ENCODE data around the gene DPY19L3.
"Not testable (repeated sequence)": the region's sequence is repeated elsewhere in the genome, so short reads cannot be mapped to it uniquely, and the experiment has no call there.

The DPY19L3 gene

DNA sequence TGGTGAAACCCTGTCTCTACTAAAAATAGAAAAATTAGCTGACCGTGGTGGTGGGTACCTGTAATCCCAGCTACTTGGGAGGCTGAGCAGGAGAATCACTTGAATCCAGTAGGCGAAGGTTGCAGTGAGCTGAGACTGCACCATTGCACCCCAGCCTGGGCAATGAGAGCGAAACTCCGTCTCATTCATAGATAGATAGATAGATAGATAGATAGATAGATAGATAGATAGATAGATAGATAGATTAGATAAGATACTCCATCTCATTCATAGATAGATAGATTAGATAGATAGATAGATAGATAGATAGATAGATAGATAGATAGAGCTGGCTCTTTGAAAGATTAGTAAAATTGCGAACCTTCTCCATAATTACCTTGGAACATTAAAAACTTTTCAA lies 42.0 kb downstream of the DPY19L3 start:
- not testable (repeated sequence) for DNase-seq

DNA sequence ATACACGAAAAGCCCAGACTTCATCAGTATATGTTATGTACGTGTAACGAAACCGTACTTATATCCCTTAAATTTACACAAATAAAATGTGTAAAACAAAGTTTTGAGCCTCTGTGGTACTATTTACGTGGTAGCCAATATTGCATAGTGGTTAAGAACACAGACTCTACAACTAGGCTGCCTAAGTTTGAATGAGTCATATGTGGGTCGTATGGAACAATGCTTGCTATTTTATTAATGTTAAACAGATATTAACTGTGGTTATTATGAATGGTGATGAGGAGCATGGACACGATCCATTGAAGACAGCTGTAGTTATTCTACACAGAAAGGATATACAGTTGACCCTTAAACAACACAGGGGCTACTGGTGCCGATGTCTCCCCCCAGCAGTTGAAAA lies 42.5 kb downstream of the DPY19L3 start:
- no peak for DNase-seq

DNA sequence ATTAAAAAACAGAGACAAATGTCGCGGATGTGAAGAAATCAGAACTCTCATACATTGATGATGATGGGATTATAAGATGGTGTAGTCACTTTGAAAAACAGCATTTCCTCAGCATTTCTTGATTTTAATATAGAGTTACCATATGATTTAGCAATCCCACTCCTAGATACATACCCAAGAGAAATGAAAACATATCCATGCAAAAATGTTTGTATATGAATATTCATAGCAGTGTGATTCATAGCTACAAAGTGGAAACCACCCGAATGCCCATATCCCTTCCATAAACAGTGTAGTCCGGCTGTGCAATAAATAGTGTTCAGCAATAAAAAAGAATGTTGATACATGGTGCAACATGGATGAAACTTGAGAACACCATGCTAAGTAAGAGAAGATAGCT lies 44.6 kb downstream of the DPY19L3 start:
- DNase-seq, result no peak

DNA sequence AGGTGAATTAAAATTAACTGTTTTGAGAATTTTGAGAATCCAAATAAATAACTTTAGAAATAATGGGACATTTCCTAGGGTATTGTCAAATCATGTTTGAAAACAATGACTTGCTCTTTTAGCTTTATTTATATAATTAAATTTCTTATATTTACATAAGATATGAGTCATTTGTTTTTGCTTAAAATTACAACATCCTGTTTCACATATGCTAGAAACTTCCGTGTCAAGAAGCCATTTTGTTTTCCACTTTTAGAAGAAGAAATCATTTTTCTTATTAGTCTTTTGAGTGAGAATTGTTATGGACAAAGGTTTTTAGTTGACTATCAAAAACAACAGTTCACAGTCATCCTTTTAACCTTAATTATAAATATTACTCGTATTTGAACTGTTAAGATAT lies 48.2 kb downstream of the DPY19L3 start:
- DNase-seq, result no peak

DNA sequence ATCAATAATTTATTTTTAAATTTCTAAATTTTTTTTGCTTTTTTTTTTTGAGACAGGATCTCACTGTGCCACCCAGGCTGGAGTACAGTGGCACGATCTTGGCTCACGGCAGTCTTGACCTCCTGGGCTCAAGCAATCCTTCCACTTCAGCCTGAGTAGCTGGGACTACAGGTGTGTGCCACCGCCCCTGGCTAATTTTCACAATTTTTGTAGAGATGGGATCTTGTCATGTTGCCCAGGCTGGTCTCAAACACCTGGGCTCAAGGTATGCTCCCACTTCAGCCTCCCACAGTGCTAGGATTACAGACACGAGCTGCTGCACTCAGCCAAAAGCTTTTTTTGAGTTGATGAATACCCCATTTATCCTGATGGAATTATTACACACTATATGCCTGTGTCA lies 50.8 kb downstream of the DPY19L3 start:
- DNase-seq, result no peak

DNA sequence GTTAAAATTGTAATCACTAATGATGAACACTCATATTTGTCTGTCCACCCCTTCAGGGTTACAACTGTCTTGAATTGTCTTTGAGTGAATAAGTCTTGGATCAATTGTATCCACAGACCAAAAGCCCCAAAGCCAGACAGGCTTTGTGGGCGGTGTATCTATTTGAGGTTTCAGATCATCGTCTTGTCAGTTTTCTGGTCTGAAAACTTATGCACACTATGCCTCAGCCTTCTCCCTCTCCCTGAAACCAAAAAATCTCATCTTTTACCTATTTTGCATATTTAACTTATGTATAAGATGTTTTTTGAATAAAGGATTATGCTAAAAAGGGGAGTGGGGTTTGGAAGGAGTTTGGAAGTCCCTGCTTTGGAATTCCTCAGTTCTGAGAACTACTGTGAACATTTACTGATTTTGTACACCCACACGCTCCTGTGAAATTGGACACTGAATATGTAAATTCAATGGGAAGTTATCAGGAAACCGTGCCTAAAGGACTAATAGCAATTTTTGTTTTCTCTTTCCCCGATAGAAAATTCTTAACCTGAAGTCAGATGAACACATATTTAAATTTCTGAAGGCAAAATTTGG lies 52.1 kb downstream of the DPY19L3 start:
- DNase-seq, result no peak

DNA sequence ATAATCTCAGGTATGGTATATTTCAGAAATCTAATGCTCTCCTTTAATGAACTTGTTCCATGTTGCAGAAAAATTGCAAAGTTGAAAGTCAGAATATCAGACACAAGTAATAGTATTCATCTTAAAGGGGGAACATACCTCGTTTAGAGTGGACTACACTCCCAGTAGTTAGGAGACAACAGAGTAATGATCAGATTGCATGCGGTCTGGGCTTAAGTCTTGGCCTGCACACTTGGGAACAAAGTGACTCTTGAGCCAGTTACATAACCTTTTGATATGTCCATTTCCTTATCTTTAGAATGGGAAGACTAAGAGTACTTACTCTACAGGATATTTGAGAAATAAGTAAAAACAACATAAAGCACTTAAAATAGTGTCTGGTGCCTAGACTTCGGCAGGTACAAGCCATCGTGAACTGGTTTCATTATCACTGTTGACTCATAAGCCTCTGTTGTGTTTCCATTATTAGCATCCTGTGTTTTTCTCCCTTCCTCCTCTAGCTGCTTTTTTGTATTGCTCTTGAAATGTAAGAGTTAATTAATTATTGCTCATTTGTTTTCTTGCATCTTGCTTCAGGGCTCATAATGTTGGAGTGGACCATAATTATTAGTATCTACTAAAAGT lies 53.0 kb downstream of the DPY19L3 start:
- no peak for DNase-seq

DNA sequence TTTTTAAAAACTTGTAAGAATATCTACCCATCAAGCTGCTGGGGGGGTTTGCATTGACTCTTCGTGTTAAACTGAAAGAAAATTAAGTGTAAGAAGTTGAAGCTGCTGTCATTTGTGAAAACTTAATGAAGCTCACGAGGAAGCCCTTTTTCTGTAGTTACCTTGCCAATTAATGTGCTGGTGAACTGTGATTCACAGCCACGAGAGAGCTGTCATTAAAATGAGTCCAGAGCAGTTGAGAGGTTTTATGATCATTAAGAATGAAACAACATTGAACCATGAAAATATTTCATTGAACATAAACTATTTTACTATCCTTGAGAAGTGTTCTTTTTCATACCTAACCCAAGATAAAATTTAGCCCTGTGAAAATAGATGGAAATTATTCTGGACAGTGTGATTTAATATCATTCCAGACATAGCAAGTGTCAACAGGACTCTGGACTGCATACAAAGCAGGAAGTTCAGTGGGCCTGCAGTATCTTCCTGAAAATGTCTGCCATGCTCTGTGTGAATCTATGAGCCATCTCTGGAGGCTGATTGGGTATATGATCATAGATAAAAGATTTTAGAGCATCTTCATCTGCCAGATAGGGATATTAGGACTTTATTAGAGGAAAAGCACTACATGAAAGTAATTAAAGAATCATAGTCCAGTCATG lies 53.8 kb downstream of the DPY19L3 start:
- no peak for DNase-seq

DNA sequence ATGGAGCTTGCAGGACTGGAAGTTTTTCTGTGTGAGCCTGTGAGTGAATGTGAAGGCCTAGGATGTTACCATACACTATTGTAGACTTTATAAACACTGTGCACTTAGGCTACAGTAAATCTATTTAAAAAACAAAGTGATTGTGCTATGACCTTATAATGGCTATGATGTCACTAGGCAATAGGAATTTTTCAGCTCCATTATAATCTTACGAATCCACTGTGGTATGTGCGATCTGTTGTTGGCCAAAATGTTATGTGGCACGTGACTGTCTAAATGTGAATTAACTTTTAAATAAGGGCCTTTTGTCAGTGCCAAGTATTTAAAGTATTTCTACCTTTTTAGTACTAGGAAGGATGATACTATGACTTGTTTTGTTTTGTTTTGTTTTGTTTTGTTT lies 54.9 kb downstream of the DPY19L3 start:
- no peak for DNase-seq

DNA sequence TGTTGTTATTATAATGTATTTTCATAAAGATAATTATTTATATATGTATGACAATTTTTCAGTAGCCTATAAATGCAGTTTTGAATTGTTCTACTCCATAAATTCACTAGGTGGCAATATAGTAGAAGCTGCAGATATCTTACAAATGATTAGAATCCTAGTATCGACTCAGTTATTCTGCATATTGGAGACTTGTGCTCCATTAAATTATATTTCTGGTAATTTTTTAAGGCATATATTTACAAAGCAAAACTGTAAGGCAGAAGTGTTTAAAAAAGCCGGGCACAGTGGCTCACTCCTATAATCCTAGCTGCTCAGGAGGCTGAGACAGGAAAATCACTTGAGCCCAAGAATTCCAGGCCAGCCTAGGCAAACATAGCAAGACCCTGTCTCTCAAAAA lies 58.7 kb downstream of the DPY19L3 start:
- DNase-seq, result no peak

DNA sequence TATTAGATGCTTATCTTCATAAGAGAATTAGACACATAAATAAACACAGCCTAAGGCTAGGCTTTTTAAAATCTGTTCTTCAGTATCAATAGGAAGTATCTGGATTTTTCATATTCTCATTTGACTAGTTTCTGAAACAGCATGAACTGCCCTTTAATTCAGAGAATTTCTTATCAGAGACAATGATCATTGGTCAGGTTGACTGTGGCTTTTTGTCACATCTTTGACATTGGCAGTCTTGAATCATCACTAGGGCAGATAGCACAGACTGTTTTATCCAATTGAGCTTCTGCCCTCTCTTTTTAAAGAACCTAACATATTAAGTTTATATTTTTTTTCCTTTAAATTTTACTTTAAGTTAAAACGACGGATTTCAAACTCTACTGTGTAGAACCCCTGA lies 59.6 kb downstream of the DPY19L3 start:
- no peak for DNase-seq

DNA sequence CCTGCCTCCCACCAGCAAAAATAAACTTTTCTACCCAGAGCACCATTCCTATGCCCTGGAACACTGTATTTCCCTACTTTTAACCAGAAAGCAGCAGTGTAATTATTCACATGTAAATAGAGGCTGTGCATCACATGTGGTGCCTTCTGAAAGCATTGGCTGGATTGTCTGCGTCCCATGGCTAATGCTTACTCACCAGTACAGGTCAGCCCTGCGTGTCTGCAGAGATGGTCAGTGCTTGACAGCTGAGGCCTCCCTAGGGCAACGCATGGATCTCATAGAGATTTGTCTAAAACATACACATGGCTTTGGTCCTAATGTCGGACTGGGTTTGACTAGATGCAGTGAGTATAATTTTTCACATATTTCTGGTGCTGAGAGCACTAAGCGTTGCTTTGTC lies 64.2 kb downstream of the DPY19L3 start:
- no peak for DNase-seq

DNA sequence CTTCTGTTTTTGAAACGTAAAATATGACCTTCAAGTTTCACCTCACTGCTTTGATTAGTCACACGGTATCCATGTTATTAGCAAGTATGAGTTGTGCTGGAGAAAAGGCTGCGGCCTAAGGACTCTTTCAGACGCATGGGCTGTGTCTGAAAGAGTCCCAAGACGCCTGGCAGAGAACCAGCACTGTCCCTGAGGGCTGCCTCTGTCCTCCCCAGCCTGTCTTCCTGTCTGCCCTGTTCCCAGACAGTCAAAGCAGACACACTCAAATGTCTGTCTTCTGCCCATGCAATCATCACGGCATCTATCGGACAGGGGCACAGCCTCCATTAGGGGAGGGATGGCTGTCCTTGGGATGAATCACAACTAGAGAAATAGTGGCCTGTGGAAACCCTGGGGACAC lies 65.5 kb downstream of the DPY19L3 start:
- no peak for DNase-seq

DNA sequence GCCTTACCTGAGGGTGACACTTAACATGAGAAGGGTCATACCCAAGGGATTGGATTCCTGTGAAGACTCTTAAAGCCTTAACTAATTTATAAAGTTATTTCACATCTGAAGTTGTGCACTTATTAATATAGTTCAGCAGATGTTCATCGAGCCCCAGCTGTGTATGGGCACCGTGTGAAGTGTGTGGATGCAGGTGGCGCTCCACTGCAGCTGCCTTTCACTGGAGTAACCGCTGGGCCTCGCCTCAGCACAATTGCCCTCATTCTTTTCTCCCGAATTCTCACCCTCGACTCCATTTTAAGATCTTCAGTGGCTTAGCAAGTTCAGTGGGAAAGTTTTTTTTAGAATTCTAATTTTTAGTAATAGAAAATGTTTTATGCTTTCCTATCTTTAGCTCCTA lies 66.2 kb downstream of the DPY19L3 start:
- DNase-seq, result no peak

DNA sequence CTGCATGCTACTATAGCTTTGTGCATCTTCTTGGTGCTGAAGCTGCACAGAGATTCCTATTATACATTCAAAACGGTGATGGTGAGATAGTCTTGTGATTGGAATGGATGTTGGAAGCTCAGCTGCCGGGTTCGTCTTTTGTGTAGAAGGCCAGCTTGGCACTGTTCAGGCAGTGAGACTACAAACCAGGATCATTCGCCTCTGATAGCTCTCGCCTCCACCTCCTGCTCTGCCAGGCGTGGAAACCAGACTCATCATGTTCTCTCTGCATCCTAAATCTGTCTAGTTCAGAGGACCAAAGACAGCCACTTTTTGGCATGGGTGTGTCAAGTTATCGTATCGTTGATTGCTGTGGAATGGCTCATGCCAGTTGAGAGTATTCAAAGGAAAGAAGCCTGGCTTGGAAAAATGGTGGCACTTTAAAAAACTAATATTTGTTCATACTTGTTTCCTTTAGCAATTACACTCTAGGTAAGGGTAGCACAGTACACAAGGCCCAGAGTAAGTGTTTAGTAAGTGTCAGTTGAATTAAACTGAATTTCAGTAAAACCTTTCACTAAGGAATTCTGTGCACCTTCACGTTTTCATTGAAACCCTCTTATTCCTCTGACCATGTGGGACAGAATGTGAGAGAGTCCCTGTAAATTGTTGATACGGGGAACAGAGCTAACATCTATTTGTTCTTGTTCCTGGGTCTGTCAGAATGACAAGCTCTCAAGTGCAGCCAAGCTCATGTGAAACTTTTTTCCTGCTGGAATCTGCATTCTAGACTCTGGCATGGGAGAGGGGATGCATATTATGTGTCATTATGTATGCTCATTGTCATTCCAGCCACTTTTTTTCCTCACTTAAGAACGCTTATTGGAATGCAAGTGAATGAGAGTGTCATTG lies 69.8 kb downstream of the DPY19L3 start:
- DNase-seq, result no peak

DNA sequence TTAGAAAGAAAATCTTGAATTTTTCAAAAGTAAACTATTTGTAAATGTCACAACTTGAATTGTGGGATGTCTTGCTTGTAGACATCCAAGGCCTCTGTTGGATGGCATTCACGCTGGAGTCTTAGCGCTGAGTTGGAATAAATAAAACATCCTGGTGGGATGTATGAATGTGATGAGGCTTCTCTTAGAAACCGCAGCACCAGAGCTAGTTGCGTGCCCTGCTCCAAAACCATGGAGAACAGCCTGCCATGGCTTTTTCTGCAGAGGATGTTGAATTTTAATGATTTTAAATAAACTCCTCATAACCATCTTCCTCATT lies 70.4 kb downstream of the DPY19L3 start:
- DNase-seq, result no peak

DNA sequence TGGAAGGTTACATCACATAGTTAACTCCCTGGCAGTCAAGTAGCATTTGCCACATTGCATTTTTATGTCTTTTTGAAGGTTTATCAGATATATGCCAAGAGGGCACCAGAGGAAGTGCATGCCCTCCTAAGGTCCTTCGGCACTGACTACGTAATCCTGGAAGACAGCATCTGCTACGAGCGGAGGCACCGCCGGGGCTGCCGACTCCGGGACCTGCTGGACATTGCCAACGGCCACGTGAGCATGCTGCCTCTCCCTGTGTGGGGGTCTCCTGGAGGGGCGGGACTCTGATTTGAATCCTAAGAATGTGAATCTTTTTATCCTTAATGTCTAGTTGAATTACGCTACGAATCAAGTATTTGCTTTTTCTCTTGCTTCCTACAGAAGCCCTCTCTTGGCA lies 74.8 kb downstream of the DPY19L3 start:
- DNase-seq, result no peak

DNA sequence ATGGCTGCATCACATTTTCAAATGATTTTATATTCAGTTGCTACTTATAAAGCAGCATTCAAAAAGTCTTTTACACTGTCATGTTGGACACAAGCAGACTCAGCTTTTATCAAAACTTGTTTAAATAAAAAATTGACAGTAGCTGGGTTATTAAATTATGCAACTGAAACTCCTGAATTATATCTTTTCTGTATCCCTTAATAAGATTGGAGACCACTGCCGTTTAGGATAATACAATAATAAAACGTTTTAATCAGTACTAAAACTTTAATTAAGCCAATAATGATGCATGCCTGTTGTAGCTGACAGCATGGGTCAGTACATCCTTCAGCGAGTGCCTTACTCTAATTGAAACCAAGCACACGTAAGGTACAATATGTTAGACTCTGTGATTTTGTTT lies 78.0 kb downstream of the DPY19L3 start:
- DNase-seq, result no peak

DNA sequence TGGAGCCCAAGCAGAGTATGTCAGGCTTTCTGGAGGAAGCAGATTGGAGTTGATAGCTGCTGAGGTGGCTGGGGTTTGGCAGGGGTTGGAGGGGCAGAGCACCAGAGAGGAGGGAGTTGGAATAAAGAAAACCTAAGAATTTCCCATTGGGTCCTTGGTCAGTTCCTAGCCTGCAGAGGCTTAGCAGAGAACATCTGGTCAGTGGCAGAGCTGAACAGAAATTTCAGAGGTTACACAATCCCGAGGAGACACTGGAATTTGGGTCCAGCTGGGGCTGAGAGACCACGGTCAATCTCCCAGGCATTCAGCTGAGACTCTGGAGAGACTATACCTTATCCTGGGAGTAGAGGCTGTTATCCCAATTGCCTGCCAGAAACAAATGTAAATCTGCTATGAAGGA lies 84.4 kb downstream of the DPY19L3 start:
- DNase-seq, result no peak

DNA sequence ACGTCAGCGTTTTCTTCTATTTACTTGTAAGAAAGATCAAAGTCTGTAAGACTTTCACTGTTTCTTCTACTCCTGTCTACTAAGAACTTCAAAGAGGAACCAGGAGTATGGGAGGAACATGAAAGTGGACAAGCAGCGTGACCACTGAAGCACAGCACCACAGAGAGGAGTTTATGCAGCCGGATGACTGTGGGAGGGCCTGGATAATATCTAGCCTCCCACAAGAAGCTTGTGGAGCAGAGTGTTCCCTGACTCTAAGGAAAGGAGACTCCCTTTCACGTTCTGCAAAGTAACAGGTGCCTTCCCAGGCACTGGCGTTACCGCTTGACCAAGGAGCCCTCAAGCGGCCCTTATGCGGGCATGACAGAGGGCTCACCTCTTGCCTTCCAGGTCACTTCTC lies 91.8 kb downstream of the DPY19L3 start:
- DNase-seq, result no peak

DNA sequence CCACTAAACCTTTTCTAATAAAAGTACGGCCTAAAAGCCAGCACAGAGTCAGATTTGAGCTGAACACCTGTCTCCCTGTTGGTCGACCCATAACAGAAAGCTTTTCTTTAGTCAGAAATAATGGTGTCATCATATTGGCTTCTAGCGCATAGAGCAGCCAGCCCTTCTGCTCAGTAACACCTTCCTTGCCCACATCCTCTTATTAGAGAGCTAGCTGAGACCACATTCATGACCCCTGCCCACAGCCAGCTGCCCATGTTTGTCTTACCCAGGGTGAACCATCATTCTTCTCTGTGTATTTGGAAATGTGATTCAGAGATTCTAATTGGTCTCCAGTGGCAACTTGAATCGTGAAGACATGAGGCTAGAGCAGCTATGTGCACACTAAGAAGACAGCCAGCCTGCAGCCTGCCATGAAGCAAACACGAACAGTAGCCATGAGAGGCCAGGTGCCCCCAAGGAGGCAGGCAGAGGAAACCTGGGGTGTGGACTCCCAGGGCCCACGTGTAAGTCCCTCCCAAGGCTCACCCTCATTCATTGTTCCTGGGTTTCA lies 93.2 kb downstream of the DPY19L3 start:
- DNase-seq, result no peak

DNA sequence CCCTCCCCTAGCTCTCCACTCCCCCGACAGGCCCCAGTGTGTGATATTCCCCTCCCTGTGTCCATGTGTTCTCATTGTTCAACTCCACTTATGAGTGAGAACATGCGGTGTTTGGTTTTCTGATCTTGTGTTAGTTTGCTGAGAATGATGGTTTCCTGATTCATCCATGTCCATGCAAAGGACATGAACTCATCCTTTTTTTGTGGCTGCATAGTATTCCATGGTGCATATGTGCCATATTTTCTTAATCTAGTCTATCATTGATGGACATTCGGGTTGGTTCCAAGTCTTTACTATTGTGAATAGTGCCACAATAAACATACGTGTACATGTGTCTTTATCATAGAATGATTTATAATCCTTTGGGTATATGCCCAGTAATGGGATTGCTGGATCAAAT lies 106.9 kb downstream of the DPY19L3 start:
- DNase-seq, result not testable (repeated sequence)

DNA sequence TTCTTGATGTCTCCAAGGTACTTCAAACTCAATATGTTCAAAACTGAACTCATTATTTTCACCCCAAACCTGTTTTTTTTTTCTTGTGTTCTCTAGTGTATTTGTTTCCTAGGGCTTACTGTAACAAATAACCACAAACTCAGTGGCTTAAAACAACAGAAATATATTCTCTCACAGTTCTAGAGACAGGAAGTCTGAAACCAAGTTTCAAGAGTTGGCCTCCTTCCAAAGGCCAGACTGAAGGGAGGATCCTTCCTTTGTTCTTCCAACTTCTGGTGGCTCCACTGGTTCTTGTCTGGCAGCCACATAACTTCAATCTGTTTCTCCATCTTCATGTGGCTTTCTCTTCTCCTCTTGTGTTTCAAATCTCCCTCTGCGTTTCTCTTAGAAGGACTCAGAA lies 113.5 kb downstream of the DPY19L3 start:
- no peak for DNase-seq

DNA sequence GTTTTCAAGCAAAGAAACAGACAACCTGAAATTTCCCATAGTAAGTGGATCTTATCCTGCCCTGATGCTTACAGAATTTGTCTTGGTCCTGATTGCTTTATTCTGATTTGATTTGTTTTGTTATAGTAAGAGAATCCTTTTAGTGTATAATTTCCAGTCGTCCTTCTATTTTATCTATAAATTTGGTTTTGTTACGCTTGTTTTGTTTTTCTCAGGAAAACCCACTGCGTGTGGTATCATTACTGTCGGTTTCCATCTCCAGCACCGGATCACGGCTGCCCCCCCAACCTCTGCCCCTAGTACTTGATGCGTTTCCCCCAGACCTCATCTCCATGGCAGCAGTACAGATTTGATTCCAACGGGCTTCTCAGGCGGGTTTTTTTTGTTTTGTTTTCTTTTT lies 117.4 kb downstream of the DPY19L3 start:
- DNase-seq, result no peak

All from NCI-H774 (cell line).